Caco-2 (cell line): ENCODE results near the gene ALDH7A1. TPM values are rescaled to one million over a fixed set of nuclear protein-coding genes. Genes with fewer than 3 reads are reported as not detected.
"Not testable (repeated sequence)": the region's sequence is repeated elsewhere in the genome, so short reads cannot be mapped to it uniquely, and the experiment has no call there.

Source experiments
- BruUV-seq: library from RNA; stranded (reverse); fragments of 400-500 nt; replicated peaks from 2 replicates; lab custom pipeline; 2021; lab: Mats Ljungman, UMichigan
- CTCF ChIA-PET: fragments of 300-600 bp; sonication (Branson Sonifier 250); formaldehyde crosslinking; loops from one replicate; lab custom pipeline; 2022; ENCODE audit warnings: antibody characterized with exemption; lab: Charles Lee
- POLR2A ChIA-PET: fragments of 300-600 bp; sonication (Branson Sonifier 250); formaldehyde crosslinking; loops from one replicate; lab custom pipeline; 2022; ENCODE audit warnings: antibody characterized with exemption; lab: Charles Lee
- DNase-seq, 2 experiments: peaks; one replicate each; pipeline versions ENCODE4 v3.0.0 to v3.0.0-alpha.2; 2020 to 2022
- H3K27me3 ChIP-seq: replicated peaks from 2 replicates; pipeline ENCODE4 v1.6.0; 2011; ENCODE audit warnings: low read length; ENCODE audit not compliant: control insufficient read depth, insufficient read depth
- H3K36me3 ChIP-seq: 2 replicates; pipeline ENCODE4 v1.5.1; 2011; ENCODE audit warnings: low read length; ENCODE audit not compliant: control insufficient read depth, insufficient read depth
- H3K4me1 ChIP-seq: fragments of 250-450 bp; sonication (Bioruptor Pico); 2 replicates; pipeline ENCODE4 v1.5.1; 2020; ENCODE audit warnings: mild to moderate bottlenecking
- H3K4me3 ChIP-seq: 2 replicates; pipeline ENCODE4 v1.5.1; 2011; ENCODE audit warnings: low read depth, mild to moderate bottlenecking, control low read depth, low read length
- H3K9me3 ChIP-seq: fragments of 250-450 bp; sonication (Bioruptor Pico); 2 replicates; pipeline ENCODE4 v1.5.1; 2020; ENCODE audit warnings: mild to moderate bottlenecking, moderate library complexity
- H3K27ac Mint-ChIP-seq: one replicate; pipeline ENCODE4 v1.8.0; 2022; ENCODE audit warnings: mixed read lengths; ENCODE audit not compliant: unreplicated experiment
- H3K27me3 Mint-ChIP-seq: one replicate; pipeline ENCODE4 v1.8.0; 2022; ENCODE audit warnings: mixed read lengths; ENCODE audit not compliant: insufficient read depth, unreplicated experiment
- H3K36me3 Mint-ChIP-seq: one replicate; pipeline ENCODE4 v1.8.0; 2022; ENCODE audit warnings: mild to moderate bottlenecking, mixed read lengths; ENCODE audit not compliant: insufficient read depth, unreplicated experiment
- H3K4me1 Mint-ChIP-seq: one replicate; pipeline ENCODE4 v1.8.0; 2022; ENCODE audit warnings: low read depth, mixed read lengths; ENCODE audit not compliant: unreplicated experiment
- H3K4me3 Mint-ChIP-seq: one replicate; pipeline ENCODE4 v1.8.0; 2022; ENCODE audit warnings: mild to moderate bottlenecking, moderate library complexity, mixed read lengths; ENCODE audit not compliant: unreplicated experiment
- H3K9me3 Mint-ChIP-seq: one replicate; pipeline ENCODE4 v1.8.0; 2022; ENCODE audit warnings: mixed read lengths; ENCODE audit not compliant: unreplicated experiment
- CTCF ChIP-seq, 2 experiments: fragments of 200-600 bp in 1 of 2; IDR thresholded peaks; 1 replicate in 1 of 2; 2 replicates in 1 of 2; pipeline versions ENCODE4 v1.5.1 to v1.8.0; 2011 to 2022; ENCODE audit warnings: antibody characterized with exemption in 1 of 2, control low read depth in 1 of 2, inconsistent platforms in 1 of 2, low read depth in 1 of 2, low read length in 1 of 2, mild to moderate bottlenecking in 1 of 2, moderate library complexity in 1 of 2; ENCODE audit not compliant: insufficient read depth in 1 of 2, severe bottlenecking in 1 of 2, unreplicated experiment in 1 of 2
- intact Hi-C: fragments of 100-400 bp; cut with micrococcal nuclease; formaldehyde crosslinking; loops from one replicate; pipeline ENCODE4 v1.10.0; 2022; ENCODE audit not compliant: unreplicated experiment
- total RNA-seq: library from RNA; stranded (reverse); gene quantifications from 2 replicates; pipeline ENCODE4 v1.2.3, GENCODE V29; 2022

Gene ALDH7A1
- total RNA-seq, 1 experiment from 2014 or later = 204 TPM

GRCh38 chr5:126619781-126620180 is 24.8 kb upstream of the ALDH7A1 start:
- Histone ChIP-seq H3K4me3 (no peak overlapping the region), H3K27me3 (no peaks in the 10 kb centered on the region), H3K9me3 (no peaks in the 10 kb centered on the region), H3K4me1 (peaks cover 13% of the 10 kb centered on the region; the same call in 1 of the 2 replicates), H3K36me3 (peaks cover 1% of the 10 kb centered on the region; the same call in 1 of the 2 replicates)
- Mint-ChIP-seq H3K36me3 (peaks cover 69% of the 10 kb centered on the region), H3K4me3 (no peak overlapping the region), H3K9me3 (no peaks in the 10 kb centered on the region), H3K4me1 (peaks cover 15% of the 10 kb centered on the region), H3K27me3 (no peaks in the 10 kb centered on the region), H3K27ac (no peak overlapping the region)
- ChIA-PET POLR2A (no interaction called here), CTCF (interaction anchor here (0.5 kb wide), 1 partner anchor 79 kb away, joined by 12 read pairs; no protein-coding TSS in a partner anchor)
- BruUV-seq = no TSS peak
- intact Hi-C loops = no loop called here
- DNase-seq = no peak
- no peak for TF ChIP-seq CTCF (IDR thresholded peaks at IDR 0.05; ENCODE audit: insufficient read depth in 1 of 2, low read depth in 1 of 2, low read length in 1 of 2, severe bottlenecking in 1 of 2, unreplicated experiment in 1 of 2)

GRCh38 chr5:126617603-126618002 is 22.6 kb upstream of the ALDH7A1 start:
- H3K36me3 ChIP-seq, intact Hi-C loops, H3K4me3 ChIP-seq, CTCF ChIA-PET, H3K27ac Mint-ChIP-seq, POLR2A ChIA-PET, H3K4me3 Mint-ChIP-seq, BruUV-seq, H3K4me1 Mint-ChIP-seq, H3K9me3 ChIP-seq, H3K27me3 ChIP-seq, DNase-seq, H3K9me3 Mint-ChIP-seq, H3K4me1 ChIP-seq, H3K27me3 Mint-ChIP-seq: not testable (repeated sequence)
- peaks cover 72% of the 10 kb centered on the region for H3K36me3 Mint-ChIP-seq

- no peaks in the 10 kb centered on the region for H3K9me3 Mint-ChIP-seq
- no peak for DNase-seq
- TF ChIP-seq CTCF (IDR thresholded peaks at IDR 0.05; ENCODE audit: insufficient read depth in 1 of 2, low read depth in 1 of 2, low read length in 1 of 2, severe bottlenecking in 1 of 2, unreplicated experiment in 1 of 2) = no peak
- ChIA-PET POLR2A (no interaction called here), CTCF (interaction anchor here (0.6 kb wide), 1 partner anchor 115 kb away, joined by 5 read pairs; no protein-coding TSS in a partner anchor)
- H3K4me3 Mint-ChIP-seq = no peak overlapping the region
- H3K36me3 Mint-ChIP-seq = peaks cover 83% of the 10 kb centered on the region
- no peak overlapping the region for H3K4me3 ChIP-seq
- H3K27me3 ChIP-seq = no peaks in the 10 kb centered on the region
- no peaks in the 10 kb centered on the region for H3K27me3 Mint-ChIP-seq
- H3K9me3 ChIP-seq = no peaks in the 10 kb centered on the region
- no peaks in the 10 kb centered on the region for H3K4me1 ChIP-seq
- H3K36me3 ChIP-seq = peaks cover 1% of the 10 kb centered on the region; the same call in 1 of the 2 replicates
- intact Hi-C loops = no loop called here
- BruUV-seq = no TSS peak
- H3K27ac Mint-ChIP-seq = no peak overlapping the region
- H3K4me1 Mint-ChIP-seq = no peaks in the 10 kb centered on the region
Measured at GRCh38 chr5:126615286-126615685, 20.3 kb upstream of the ALDH7A1 start.
